Dermis microvascular lymphatic vessel endothelial cell (primary cell): ENCODE results near the gene SEMA4C. TPM values are rescaled to one million over a fixed set of nuclear protein-coding genes. Genes with fewer than 3 reads are reported as not detected.

ENCODE experiments used
- total RNA-seq: library from RNA; depleted of rRNA; stranded (reverse); fragments of >200 nt; gene quantifications from 2 replicates; pipeline ENCODE4 v1.2.1, GENCODE V29; 2014

Gene SEMA4C
- total RNA-seq, 1 donor from 2014 or later = 17.3 TPM

Other genes starting within 250 kb of the SEMA4C start
- gene KANSL3, start 231.8 kb downstream of the SEMA4C start, total RNA-seq = 18.5 and 26.3 TPM in 2 replicates
- not detected in 2 replicates for gene FER1L5, start 227.3 kb downstream of the SEMA4C start, total RNA-seq
- gene LMAN2L, start 130.0 kb downstream of the SEMA4C start, total RNA-seq = 14.8 and 20.6 TPM in 2 replicates
- 1.3 and 2.3 TPM in 2 replicates for gene CNNM4, start 109.2 kb downstream of the SEMA4C start, total RNA-seq
- gene CNNM3, start 53.8 kb downstream of the SEMA4C start, total RNA-seq = 6.4 and 12.3 TPM in 2 replicates
- gene ANKRD23, start 26.1 kb downstream of the SEMA4C start, total RNA-seq = 0.51 and 1.1 TPM in 2 replicates
- gene ANKRD39, start 12.1 kb downstream of the SEMA4C start, total RNA-seq = 5.6 and 6.8 TPM in 2 replicates
- under 0.01 TPM in 1 of 2 replicates, not detected in the other for gene FAM178B, start 116.5 kb upstream of the SEMA4C start, total RNA-seq
- 6.7 and 8.9 TPM in 2 replicates for gene FAHD2B, start 224.8 kb upstream of the SEMA4C start, total RNA-seq
- 25.9 and 28.8 TPM in 2 replicates for gene ANKRD36, start 243.1 kb upstream of the SEMA4C start, total RNA-seq